Body of pancreas (tissue), 4 donors: Measurements from ENCODE around the gene OR2AP1.

Experiments used
- POLR2A ChIP-seq, 3 donors: fragments of 450-650 bp; IDR thresholded peaks; one replicate each; pipeline ENCODE4 v1.6.1; 2016; ENCODE audit warnings: antibody characterized with exemption in 3 of 3, mild to moderate bottlenecking in 2 of 3
- TF ChIP-seq, protein P1 (sequence below), 7 experiments: fragments of 450-650 bp in 4 of 7; fragments of 200-600 bp in 3 of 7; sonication (generic) in 3 of 7; IDR thresholded peaks; one replicate each; pipeline ENCODE4 v1.5.1; 2016 to 2019; ENCODE audit warnings: antibody characterized with exemption in 7 of 7

DNA sequence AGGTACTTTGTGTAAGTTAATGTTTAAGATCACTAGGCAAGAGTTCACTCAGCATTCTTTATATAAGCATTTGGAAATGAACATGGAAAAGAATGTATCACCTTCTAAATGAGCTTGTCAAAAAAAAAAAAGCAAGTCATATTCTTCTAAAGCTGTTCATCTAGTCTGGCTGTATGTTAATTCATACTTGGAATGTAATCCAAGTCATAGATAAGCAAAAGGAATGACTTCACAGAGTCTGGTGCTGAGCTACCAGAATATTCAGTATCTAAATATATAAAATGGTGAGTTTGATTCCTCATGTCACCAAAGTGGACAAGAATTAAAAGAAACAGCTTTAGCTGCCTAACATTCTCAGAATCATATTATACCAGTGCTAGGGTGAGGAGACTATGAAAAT lies 18.0 kb upstream of the OR2AP1 start:
- no peak for TF ChIP-seq POLR2A (IDR thresholded peaks at IDR 0.05)
- TF ChIP-seq, protein P1, sequence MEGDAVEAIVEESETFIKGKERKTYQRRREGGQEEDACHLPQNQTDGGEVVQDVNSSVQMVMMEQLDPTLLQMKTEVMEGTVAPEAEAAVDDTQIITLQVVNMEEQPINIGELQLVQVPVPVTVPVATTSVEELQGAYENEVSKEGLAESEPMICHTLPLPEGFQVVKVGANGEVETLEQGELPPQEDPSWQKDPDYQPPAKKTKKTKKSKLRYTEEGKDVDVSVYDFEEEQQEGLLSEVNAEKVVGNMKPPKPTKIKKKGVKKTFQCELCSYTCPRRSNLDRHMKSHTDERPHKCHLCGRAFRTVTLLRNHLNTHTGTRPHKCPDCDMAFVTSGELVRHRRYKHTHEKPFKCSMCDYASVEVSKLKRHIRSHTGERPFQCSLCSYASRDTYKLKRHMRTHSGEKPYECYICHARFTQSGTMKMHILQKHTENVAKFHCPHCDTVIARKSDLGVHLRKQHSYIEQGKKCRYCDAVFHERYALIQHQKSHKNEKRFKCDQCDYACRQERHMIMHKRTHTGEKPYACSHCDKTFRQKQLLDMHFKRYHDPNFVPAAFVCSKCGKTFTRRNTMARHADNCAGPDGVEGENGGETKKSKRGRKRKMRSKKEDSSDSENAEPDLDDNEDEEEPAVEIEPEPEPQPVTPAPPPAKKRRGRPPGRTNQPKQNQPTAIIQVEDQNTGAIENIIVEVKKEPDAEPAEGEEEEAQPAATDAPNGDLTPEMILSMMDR (IDR thresholded peaks at IDR 0.05): no peak
